ENCODE results near the gene KRT39. TPM values are rescaled to one million over a fixed set of nuclear protein-coding genes. Genes with fewer than 3 reads are reported as not detected.

Gene KRT39
- total RNA-seq, 4 donors from 2014 or later = 2.5 to 13.3 TPM; not detected in 2

DNA sequence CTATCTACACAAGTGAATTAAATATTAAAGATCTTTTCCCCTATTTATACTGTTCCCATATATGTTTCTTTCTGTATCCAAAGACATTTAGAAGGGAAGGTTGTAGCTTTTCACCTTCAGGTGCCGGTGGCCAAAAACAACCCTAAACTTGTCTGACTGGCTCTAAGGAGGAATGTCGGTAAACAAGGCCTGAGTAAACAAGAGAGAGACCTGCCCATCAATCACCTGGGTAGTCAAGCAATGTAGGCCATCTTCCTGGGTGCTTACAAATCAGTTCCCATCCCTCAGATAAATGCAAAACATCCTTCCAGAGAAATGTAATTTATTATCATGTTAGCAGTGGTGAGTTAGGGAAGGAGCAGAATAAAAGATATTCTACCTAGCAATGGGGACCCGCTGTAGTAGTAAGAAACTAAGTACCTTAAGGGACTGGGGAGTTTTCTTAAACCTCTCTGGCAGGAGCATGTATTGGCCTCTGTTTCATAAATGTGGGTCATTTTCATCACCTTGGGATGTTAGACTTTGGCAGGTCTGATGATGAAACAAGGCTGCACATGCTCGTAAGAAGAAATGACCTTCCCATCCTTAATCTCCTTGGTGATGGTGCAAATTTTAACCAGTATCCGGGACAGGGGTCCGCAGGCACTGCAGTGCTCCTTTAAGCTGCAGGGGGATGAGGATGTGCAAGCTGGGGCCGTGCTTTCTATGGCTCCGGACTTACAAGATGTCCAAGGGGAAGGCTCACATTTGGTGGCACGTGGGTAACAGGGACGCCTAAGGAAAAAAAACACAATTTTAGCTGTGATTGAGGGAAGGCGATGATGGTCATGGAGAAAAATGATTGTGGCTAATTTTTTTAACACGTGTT is 8.4 kb downstream of the KRT39 start:
- Histone ChIP-seq H3K9me3 (no peaks in the 10 kb centered on the region), H3K27me3 (no peaks in the 10 kb centered on the region), H3K4me1 (peaks cover 31% of the 10 kb centered on the region), H3K27ac (peak overlapping the region; percentile 39), H3K36me3 (no peaks in the 10 kb centered on the region), H3K4me3 (no peak overlapping the region)
- TF ChIP-seq EP300 (IDR thresholded peaks at IDR 0.05) (no peak), POLR2AphosphoS5 (IDR thresholded peaks at IDR 0.05) (no peak), CTCF (IDR thresholded peaks at IDR 0.05) (no peak), POLR2A (IDR thresholded peaks at IDR 0.05) (no peak)
- DNase-seq (ENCODE audit: low spot score in 2 of 2) = no peak
- 84% methylated on average over 12 of the region's 12 CpGs for WGBS

GRCh38 chr17:40956401-40957254 is 10.1 kb downstream of the KRT39 start:
- Histone ChIP-seq H3K4me1 (peaks cover 45% of the 10 kb centered on the region), H3K9me3 (no peaks in the 10 kb centered on the region), H3K4me3 (no peak overlapping the region), H3K36me3 (no peaks in the 10 kb centered on the region), H3K27ac (no peak overlapping the region), H3K27me3 (no peaks in the 10 kb centered on the region)
- 72% methylated on average over 8 of the region's 8 CpGs for WGBS
- no peak for TF ChIP-seq POLR2A (IDR thresholded peaks at IDR 0.05)
- no peak for TF ChIP-seq CTCF (IDR thresholded peaks at IDR 0.05)
- no peak for TF ChIP-seq POLR2AphosphoS5 (IDR thresholded peaks at IDR 0.05)
- TF ChIP-seq EP300 (IDR thresholded peaks at IDR 0.05) = no peak
- no peak for DNase-seq (ENCODE audit: low spot score in 2 of 2)

DNA sequence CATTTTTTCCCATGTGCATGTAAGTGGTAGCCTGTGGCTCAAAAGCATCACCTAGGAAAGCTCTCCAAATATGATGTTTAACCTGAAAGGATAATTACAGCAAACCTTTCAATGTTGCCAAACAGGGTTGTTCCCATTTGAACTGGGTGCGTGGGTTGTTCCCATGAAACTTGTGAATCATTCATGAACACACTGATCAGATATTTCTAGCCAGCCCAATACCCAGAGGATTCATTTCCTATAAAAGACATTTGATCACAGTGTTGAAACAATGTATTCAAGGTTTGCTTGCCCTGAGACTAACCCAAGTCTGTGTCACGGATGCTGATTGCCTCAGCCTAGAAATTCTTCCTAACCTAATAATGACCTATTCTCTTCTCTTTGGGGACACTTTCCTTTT is 12.9 kb downstream of the KRT39 start:
- TF ChIP-seq CTCF (IDR thresholded peaks at IDR 0.05) = no peak
- peak in 1 of 3 donors; percentile 53 for TF ChIP-seq POLR2AphosphoS5 (IDR thresholded peaks at IDR 0.05)
- peaks cover 8% of the 10 kb centered on the region for H3K27me3 ChIP-seq
- H3K36me3 ChIP-seq = no peaks in the 10 kb centered on the region
- DNase-seq (ENCODE audit: low spot score in 2 of 2) = no peak
- H3K9me3 ChIP-seq = no peaks in the 10 kb centered on the region
- no peak overlapping the region for H3K4me3 ChIP-seq
- H3K27ac ChIP-seq = no peak overlapping the region
- H3K4me1 ChIP-seq = peaks cover 52% of the 10 kb centered on the region
- WGBS = 39% methylated on average over 2 of the region's 2 CpGs

GRCh38 chr17:40952661-40953060 is 14.1 kb downstream of the KRT39 start:
- DNase-seq (ENCODE audit: low spot score in 2 of 2) = no peak
- TF ChIP-seq POLR2AphosphoS5 (IDR thresholded peaks at IDR 0.05) (peak in 1 of 3 donors; percentile 47), POLR2A (IDR thresholded peaks at IDR 0.05) (no peak)
- no peak overlapping the region for H3K4me3 ChIP-seq
- H3K4me1 ChIP-seq = peaks cover 49% of the 10 kb centered on the region
- H3K27me3 ChIP-seq = peaks cover 13% of the 10 kb centered on the region
- H3K27ac ChIP-seq = peak overlapping the region; percentile 60
- WGBS = 18% methylated on average over 1 of the region's 1 CpG
- H3K36me3 ChIP-seq = no peaks in the 10 kb centered on the region
- H3K9me3 ChIP-seq = no peaks in the 10 kb centered on the region

GRCh38 chr17:40952154-40952553 is 14.6 kb downstream of the KRT39 start:
- no peaks in the 10 kb centered on the region for H3K36me3 ChIP-seq
- 83% methylated on average over 2 of the region's 2 CpGs for WGBS
- H3K27me3 ChIP-seq = peaks cover 13% of the 10 kb centered on the region
- DNase-seq (ENCODE audit: low spot score in 2 of 2) = no peak
- no peak overlapping the region for H3K4me3 ChIP-seq
- peaks cover 43% of the 10 kb centered on the region for H3K4me1 ChIP-seq
- H3K27ac ChIP-seq = no peak overlapping the region
- no peak for TF ChIP-seq CTCF (IDR thresholded peaks at IDR 0.05)
- no peak for TF ChIP-seq POLR2AphosphoS5 (IDR thresholded peaks at IDR 0.05)
- no peak for TF ChIP-seq POLR2A (IDR thresholded peaks at IDR 0.05)
- no peak for TF ChIP-seq EP300 (IDR thresholded peaks at IDR 0.05)
- H3K9me3 ChIP-seq = no peaks in the 10 kb centered on the region

All from suprapubic skin (tissue), 4 donors.